Nucleus accumbens (tissue), 56 donors: ENCODE results near the gene DNAAF5.
"Not testable (repeated sequence)": the region's sequence is repeated elsewhere in the genome, so short reads cannot be mapped to it uniquely, and the experiment has no call there.

ENCODE experiments used
- DNase-seq, 56 donors: peaks; one replicate each; lab custom pipeline; 2025; lab: John Stamatoyannopoulos, UW

DNAAF5 gene

GRCh38 chr7:744128-744520, 17.6 kb downstream of the DNAAF5 start:
- not testable (repeated sequence) for DNase-seq

GRCh38 chr7:744854-745430, 18.4 kb downstream of the DNAAF5 start:
- no peak for DNase-seq

GRCh38 chr7:745431-746154, 19.1 kb downstream of the DNAAF5 start:
- peak in 1 of 56 donors; percentile 7 for DNase-seq

GRCh38 chr7:746155-747061, 19.9 kb downstream of the DNAAF5 start:
- no peak for DNase-seq

- no peak for DNase-seq
Measured at GRCh38 chr7:747186-747585, 20.7 kb downstream of the DNAAF5 start.

GRCh38 chr7:748446-748845, 21.9 kb downstream of the DNAAF5 start:
- DNase-seq, result no peak

- DNase-seq, result peak in 1 of 56 donors; percentile 13
Measured at GRCh38 chr7:749140-749551, 22.6 kb downstream of the DNAAF5 start.

- DNase-seq, result no peak
Measured at GRCh38 chr7:750111-750905, 23.8 kb downstream of the DNAAF5 start.

- DNase-seq, result no peak
Measured at GRCh38 chr7:751826-752225, 25.3 kb downstream of the DNAAF5 start.

GRCh38 chr7:752256-752655, 25.8 kb downstream of the DNAAF5 start:
- DNase-seq, result not testable (repeated sequence)

GRCh38 chr7:753190-753589, 26.7 kb downstream of the DNAAF5 start:
- no peak for DNase-seq

- no peak for DNase-seq
Measured at GRCh38 chr7:754531-755412, 28.3 kb downstream of the DNAAF5 start.

GRCh38 chr7:755413-755805, 28.9 kb downstream of the DNAAF5 start:
- no peak for DNase-seq

- DNase-seq, result no peak
Measured at GRCh38 chr7:756231-756927, 29.9 kb downstream of the DNAAF5 start.

- DNase-seq, result no peak
Measured at GRCh38 chr7:756928-757560, 30.5 kb downstream of the DNAAF5 start.

- no peak for DNase-seq
Measured at GRCh38 chr7:757741-758163, 31.3 kb downstream of the DNAAF5 start.

- no peak for DNase-seq
Measured at GRCh38 chr7:759569-759968, 33.1 kb downstream of the DNAAF5 start.

GRCh38 chr7:760006-760405, 33.5 kb downstream of the DNAAF5 start:
- no peak for DNase-seq
